NCI-H2196 (cell line): Measurements from ENCODE around the gene METTL24.

Experiments used
- DNase-seq: peaks from one replicate; lab custom pipeline; 2025; ENCODE audit not compliant: unreplicated experiment; lab: John Stamatoyannopoulos, UW

Gene METTL24, protein sequence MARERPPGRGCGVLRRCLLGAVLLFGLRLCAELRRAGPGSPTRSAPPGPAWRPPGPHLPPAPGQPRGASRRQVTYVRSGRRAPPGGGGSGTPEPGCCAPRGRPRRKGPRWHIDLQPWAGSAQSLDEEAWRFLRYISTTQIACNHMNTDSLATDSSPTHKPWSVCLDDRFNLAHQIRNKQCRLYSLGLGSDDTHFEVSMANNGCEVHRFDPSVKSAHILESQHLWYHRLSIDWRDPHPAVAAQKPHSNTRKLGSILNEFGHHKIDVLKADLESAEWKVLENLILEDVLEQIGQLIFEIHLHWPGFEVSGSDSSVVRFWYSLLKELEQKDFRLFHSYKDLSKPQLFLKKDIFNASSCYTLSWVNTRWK

DNA sequence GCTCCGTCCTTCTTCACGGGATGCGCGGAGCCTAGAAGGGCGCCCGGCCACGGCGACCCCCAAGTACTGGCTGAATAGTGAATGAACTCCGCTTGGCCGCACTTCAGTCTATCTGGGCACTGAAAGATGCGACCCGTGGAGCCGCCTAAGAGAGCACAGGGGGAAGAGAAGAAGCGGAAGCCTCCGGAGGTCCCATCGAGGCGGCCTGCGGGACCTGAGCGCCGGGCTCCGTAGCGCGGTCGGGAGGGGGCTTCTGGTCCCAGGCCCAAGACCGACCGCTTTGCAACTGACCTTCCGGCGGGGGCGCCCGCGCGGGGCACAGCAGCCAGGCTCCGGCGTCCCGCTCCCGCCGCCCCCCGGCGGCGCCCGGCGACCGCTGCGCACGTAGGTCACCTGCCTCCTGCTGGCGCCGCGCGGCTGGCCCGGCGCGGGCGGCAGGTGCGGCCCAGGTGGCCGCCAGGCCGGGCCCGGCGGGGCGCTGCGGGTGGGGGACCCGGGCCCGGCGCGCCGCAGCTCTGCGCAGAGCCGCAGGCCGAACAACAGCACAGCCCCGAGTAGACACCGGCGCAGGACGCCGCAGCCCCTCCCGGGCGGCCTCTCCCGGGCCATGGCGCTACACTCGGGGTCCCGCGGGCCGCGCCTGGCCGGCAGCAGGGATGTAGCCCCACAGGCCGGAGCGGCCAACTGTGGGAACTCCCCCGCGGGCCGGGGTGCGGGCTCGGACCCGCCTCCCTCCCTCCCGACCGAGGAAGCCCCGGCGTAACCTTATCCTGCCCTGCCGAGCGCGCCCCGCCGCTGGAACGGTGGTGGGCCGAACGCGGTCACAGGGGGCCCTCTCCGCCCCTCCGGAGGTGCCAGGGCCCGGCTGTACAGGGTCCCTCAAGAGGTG, at the start of gene METTL24:
METTL24 (minus strand) TSS at position 686 of the 889 bp plus-strand sequence; CDS start at position 609, 77 bp downstream.
- DNase-seq = no peak

DNA sequence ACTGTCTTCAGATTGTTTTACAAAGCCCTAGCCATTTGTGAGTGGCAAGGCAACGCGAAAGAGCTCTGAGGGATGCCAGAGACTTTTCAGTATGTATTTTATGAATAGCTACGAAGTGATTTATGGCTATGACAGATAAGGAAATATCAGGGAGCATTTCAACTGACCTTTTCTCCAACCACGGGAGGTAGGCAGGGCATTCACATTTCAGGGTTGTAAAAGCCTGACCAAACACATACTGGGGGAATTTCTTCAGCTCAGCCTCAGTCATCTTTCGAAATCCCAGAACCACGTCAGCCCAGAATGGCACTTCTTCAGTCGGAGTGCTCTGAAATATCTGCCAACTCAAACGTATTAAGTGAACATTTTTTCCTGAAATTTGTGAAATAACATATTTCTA, 46.5 kb upstream of the METTL24 start:
- DNase-seq = no peak

DNA sequence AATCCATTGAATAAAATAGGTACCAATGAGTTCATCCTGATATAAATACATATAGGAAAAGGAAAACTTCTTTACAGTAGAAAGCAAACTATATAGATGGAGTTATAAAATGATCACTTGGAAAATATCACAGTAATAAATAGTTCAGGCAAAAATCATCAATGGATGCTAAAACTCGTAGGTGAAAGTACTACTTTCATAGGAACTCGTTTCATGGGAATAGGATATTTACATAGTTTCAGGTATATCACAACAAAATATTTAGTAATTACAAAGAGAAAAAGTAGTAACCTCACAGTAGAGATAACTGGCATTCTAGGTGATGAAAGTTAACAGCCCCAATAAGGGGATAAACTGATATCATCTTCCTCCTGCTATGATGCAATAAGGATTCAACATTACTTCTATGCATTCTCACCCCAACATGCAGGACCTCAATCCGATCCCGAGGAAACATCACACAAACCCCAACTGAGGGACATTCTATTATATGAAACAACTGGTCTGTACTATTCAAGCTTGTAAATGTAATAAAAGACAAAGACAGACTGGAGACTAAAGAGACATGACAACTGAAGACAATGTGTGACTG, 43.5 kb upstream of the METTL24 start:
- no peak for DNase-seq

DNA sequence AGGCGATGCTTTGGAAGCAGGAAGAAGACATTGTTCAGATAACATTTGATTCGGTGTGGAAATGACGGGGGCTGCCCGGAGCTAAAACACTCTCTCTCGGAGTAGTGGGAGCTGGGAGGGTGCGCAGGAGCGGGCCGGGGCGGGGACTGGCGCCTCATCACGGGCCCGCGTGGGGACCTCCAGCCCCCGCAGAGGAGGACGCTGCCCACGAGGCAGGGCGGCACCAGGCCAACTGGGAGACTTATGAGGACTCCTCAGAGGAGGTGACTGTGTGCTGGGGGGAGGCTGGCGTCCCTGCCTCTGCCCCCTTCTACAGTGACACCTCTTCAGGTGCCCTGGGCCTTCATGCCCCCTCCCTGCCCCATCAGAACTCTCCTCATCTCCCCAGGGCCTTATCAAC, 42.1 kb upstream of the METTL24 start:
- DNase-seq = no peak

DNA sequence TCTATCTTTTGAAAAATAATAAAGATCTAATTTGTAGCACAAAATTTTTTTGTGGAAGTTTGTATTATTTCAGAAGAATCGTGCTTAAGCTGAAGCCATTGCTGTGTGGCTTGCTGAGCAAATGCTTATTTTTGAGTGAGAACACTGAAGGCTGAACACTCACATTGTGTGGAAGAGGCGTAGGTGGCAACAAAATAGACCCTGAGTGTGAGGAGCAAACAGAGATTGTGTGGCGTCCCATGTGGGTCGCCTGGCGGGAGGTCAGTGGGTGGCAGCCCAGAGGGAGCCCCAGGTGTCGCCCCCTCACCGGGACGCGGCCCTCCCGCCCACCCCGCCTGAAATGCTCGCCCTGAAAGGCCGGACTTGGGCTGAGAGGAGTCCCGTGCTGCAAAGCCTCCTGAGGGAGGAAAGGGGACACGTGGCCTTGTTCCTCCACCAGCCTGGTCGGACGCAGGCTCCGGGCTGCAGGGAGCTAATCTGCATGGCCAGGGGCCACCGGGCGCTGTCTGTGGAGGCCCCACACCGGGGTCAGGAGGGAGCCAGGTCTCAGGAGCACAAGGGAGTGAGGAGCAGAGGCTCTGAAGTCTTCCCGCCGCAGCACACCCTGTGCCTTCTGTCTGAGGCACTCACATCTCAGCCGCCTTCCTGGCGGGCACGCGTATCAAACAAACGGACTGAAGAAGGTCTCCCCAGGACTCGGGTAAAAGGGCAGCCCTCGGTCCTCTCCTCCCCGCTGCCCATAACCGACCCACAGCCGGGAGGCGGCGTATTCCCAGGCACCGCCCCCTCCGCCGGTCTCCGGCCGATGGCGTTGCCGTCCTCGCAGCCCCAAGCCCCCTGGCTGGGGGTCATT, 41.3 kb upstream of the METTL24 start:
- DNase-seq = no peak

DNA sequence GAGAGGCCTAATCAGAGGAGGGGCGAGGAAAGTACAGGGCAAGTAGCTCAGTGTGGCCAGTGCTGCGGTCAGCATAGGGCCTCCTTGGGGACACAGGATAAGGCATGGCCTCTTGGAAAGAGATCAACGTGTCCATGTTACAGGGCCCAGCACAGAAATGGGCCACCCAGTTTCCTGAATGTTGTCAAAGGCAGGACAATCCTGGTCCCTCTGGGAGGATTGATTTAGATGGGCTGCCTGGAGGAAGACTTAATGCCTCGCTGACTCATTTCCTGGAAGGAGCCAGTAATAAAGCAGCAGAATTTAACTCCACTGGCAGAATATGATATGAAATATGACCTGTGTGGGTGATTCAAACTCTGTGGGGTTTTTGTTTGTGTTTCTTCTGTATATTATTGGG, 40.6 kb upstream of the METTL24 start:
- DNase-seq = no peak

DNA sequence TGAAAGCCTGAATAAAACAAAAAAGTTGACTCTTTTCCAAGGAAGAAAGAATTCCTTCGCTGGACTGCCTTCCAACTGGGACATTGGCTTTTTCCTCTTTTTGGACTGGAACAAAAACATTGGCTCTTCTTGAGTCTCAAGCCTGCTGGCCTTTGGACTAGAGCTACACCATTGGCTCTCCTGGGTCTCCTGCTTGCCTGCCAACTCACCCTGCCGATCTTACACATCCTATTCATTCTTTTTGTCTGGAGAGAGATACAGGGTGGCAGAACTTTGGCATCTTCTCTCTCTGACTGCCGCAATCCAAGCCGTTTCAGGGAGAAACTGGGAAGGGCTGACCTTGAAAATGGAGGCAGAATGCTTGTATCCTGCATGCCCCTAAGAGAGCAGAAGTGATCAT, 37.1 kb upstream of the METTL24 start:
- DNase-seq = no peak

DNA sequence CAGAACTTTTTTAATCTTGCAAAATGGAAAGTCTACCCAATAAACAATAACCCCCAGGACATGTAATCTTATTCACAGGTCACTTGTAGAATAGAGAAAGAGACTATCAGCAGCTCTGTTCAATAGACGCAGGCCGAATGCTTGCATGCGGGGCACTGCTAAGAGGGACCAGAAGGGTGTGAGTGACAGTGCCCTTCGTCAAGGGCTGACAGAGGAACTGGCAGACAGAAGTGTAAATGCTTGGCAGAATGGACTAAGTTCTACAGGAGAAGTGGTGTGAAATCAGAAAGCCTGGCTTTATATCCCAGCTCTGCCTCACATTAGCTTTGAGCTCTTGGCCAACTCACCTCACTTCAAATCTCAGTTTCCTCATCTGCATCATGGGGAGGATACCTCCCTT, 36.3 kb upstream of the METTL24 start:
- no peak for DNase-seq

DNA sequence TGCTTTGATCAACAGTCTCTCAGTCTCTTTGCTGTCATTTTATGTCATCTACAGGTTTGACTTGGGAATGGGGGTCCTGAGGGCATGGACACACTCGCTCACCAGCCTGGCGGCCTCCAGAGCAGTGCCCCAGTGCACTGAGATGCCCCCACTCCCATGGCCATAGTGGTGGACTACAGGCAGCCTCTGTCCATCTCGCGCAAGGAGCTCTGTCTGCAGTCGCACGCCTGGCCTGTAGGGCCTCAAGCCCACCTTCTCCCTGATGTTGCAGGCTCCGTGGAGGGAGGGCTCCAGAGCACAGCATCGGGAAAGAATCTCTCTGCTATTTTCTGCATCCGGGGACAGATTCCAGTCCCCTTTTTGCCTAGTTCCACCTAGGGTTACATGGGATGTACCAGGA, 34.6 kb upstream of the METTL24 start:
- DNase-seq = no peak

DNA sequence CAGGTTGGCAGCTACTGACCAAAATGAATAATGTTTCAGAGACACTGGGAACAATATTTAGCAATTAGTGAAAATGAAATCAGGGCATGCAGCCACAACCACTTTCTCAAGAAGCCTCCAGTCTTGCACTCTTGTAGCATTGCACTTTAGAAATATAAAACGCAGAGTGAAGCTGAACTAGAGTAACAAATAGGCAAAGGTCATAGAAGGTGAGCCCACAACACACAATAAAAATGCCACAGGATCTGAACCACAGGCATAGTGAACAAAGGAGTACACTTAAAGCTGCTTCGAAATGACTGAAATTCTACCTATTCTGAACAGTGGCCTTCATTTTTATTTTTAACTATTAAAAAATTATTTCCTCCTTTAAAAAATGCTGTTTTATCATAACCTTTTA, 32.3 kb upstream of the METTL24 start:
- no peak for DNase-seq

DNA sequence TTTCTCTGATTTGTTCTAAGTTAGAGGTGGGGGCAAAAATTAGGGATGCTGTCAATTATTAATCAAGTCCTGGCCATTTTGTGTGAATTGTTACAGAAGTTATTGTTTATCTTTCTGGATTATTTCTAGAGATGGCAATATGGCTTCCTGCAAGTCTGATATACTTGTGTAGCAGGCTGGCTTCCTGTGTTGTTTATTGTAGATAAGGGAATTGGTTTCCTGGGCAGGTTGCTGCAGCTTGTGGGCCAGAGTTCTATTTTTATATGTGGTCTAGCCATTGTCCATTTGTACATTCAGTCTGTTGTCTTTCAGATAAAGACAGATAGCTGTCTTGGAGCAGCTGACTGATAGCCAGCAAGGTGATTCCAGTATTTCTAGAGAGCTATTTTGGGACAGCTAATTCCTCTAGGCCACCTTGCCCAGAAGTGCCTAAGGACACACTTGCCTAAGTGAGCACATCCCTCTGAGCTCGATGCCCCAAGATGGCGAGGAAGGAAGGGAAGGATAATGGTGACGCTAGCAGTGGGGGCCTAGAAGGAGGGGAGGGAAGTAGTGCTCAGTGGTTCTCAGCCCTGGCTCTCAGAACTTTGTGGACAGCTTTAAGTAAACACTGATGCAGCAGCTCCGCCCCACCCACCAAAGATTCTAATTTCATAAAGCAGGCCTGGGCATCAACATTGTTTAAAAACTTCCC, 31.7 kb upstream of the METTL24 start:
- DNase-seq = no peak

DNA sequence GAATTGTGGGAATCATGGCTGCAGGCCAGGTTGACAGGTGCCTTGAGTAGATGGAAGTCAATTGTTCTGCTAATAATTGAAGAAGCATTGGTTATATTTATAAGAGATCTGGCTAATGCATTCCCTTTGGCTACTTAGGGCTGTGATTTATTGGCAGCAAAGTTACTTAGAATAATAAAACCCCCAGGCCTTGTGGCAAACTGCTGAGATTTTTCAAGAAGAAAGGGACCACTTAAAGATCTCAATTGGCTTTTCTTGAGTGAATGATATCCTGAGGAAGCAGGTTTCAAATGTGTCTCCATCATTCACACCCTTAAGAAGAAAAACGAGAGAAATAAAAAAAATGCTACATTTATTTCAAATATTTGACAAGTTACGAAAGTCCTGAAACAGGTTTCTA, 29.8 kb upstream of the METTL24 start:
- no peak for DNase-seq

DNA sequence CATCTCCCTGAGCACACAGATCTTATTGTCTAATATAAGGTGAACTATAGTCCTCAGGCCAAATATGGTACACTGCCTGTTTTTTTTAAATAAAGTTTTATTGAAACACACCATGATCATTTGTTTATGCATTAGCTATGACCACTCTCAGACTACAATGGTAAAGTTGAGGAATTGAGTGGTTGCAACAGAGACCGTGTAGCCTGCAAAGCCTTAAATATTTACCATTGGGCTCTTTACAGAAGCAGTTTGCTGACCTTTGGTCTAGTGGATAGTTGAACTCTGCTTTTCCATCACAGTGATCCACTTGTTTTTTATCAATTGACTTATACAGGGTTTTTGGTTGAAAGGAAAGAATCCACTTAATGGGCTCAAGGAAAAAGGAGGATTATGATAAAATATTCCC, 27.3 kb upstream of the METTL24 start:
- DNase-seq = no peak

DNA sequence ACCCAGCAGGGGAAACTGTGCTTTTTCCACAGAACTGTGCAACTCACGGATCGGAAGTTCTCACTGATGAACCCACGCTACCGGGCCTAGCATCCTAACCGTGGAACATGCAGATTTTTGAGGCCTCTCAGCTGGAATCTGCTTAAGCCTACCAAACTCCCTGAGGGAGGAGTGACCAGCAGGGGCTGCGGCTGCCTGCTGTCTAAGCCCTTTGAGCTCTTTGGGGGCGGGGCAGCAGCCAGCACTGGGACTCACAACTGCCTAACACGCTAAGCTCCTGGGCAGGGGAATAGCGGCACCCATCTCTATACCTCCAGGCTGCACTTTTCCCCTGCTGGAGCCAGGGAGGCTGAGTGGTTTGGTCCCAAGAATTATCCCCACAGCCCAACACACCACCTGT, 20.4 kb upstream of the METTL24 start:
- DNase-seq = no peak

DNA sequence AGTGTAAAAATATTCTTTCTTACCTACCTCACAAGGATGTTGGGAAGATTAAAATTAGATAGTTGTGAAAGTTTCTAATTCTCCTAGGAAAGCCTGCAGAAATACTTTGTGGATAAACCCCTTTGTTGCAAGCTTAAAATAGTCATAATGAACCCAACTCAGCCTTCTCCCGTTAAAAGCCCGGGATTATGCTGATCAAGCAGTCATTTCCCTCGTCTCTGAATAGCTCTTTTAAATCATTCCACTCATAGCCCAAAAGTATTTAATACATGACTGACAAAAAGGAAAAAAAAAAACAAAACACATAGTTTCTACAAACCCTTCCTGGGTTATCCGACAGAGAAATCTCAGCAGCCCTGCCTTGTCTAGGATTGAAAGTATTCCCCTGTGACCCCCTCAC, 10.9 kb upstream of the METTL24 start:
- no peak for DNase-seq

DNA sequence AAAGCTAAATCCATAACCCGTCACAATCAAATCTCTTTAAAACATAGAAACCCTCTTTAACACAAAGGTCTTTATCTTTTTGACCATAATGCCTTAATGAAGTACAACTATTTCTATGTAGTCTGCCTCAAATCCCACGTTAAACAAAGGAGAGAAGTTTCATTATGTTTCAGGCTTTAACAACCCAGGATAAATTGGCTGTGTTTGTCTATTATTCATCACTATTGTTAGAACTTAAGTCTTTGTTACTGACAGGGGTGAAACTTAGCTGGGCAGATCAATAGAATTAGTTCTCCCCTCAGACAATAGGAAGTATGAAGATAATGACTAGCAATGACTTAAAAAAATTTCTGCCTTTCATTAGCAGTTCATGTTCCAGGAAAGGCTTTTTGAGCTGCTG, 10.1 kb upstream of the METTL24 start:
- DNase-seq = no peak

DNA sequence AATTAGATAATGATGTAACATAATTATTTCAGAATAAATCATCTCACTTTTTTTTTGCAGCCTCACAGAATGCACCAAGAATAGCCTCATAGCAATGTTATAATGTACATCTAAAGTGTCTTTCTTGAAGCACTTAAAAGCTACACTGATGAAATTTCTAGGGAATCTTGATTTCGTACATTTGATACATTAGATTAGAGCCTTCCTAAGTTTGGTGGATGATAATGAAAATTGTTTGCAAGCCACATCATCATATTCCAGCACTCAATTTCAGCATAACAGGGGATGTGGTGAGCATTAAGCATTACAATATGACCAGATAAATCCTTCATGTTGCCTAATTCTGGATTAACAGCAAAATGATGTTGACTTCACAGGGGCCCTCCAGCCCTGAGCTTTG, 9.7 kb upstream of the METTL24 start:
- DNase-seq = no peak

DNA sequence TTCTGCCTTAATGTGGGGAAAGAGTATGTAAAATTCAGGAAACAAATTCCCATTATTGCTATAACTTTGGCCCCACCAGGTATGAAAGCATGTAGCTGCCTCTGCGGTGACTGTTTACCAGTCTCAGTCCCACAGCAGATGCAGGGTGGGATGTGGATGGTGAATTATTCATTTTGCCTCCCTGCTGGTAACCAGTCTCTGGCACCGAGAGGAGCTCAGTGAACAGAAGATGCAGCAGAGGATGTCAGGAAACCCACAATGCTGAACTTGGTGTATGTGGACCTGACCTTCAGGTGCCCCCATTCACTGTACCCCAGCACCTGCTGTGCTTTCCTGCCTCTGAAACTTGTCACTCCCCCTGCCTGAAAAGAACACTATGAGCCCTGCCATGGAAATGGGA, 8.8 kb upstream of the METTL24 start:
- no peak for DNase-seq

DNA sequence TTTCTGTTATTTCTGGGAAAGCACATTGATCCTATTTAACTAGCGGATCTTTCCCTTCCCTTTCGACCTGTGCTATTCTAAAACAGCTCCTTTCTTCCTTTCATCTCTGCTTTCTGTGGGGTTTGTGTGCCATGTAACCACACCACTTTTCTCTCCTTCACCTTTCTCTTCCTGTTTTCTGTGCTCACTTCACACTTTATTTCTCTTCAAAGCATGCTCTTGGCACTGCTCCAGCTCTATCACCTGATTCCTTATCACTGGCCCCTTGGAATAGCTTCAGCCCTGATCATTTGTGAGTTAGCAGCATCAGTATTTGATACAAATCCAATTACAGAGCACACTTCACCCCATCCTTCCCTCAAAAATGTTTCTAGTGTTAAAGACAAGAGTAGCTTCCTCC, 8.1 kb upstream of the METTL24 start:
- DNase-seq = no peak

DNA sequence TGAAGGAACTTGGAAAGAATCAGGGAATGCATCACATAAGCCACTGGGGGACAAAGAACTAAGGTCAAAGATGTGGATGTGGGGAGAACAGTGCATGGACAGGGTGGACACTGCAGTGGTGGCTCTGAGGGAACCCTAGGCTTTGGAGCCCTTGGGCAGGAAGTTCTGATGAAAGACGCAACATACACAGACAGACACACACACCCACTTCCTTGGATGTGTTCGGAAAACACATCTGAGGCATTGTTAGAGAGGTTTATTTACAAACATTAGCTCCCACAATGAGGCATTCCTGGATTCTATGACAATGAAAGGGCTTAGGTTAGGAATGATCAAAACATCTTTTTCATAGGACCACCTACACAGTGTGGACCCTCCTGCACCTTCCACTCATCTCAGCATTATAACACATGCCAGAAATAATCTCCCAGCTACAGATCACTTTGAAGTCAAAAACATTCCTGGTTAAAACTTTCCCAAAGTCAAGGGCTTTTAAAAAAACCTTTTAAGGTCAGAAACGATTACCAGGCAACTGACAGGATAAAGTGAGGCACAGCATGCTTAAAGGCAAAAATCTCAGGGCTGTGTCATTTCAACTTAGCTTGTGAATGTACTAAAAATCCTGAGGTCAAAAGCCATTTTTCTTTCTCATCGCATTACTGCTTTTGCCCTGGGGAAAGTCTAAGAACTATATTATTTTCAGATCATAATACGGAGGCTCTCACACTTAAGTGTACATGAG, 6.4 kb upstream of the METTL24 start:
- DNase-seq = no peak
